GM12878 (cell line): ENCODE measurements around the gene CAMTA1. TPM values are rescaled to one million over a fixed set of nuclear protein-coding genes. Genes with fewer than 3 reads are reported as not detected.

ENCODE experiments used
- ATAC-seq: fragments of 200-7000 bp; cut with Tn5 transposase; 3 replicates; pipeline ENCODE4 v1.9.1; 2020; ENCODE audit warnings: mild to moderate bottlenecking, moderate library complexity
- BruUV-seq: library from RNA; stranded (reverse); fragments of 400-500 nt; replicated peaks from 2 replicates; lab custom pipeline; 2021; lab: Mats Ljungman, UMichigan
- CTCF ChIA-PET: fragments of 300-600 bp; sonication (Branson Sonifier 250); formaldehyde crosslinking; extraction: SDS; loops from one replicate; lab custom pipeline; 2021; ENCODE audit warnings: inconsistent platforms; lab: Yijun Ruan, JAX
- POLR2A ChIA-PET: fragments of 350-600 bp; formaldehyde crosslinking; extraction: SDS; loops from one replicate; lab custom pipeline; 2021; ENCODE audit warnings: inconsistent platforms; lab: Charles Lee
- RAD21 ChIA-PET: fragments of 300-600 bp; sonication (Branson Sonifier 250); formaldehyde crosslinking; loops from one replicate; lab custom pipeline; 2023; ENCODE audit warnings: antibody characterized with exemption; ENCODE audit not compliant: unreplicated experiment; lab: Charles Lee
- SMC1A ChIA-PET: fragments of 300-600 bp; sonication (Branson Sonifier 250); formaldehyde crosslinking; loops from one replicate; lab custom pipeline; 2023; ENCODE audit not compliant: unreplicated experiment, uncharacterized antibody; lab: Charles Lee
- DNase-seq: peaks from one replicate; pipeline ENCODE4 v3.0.0-alpha.2; 2011; ENCODE audit warnings: low read depth, low spot score
- FAIRE-seq: peaks from 3 replicates; lab custom pipeline; 2011; peaks lifted over from hg19 to GRCh38; lab: Jason Lieb, UNC
- H2AFZ ChIP-seq: 2 replicates; pipeline ENCODE4 v1.6.0; 2011; ENCODE audit warnings: low read depth, low read length, control low read depth; ENCODE audit not compliant: control insufficient read depth
- H3K27ac ChIP-seq: 2 replicates; pipeline ENCODE4 v1.5.1; 2011; ENCODE audit warnings: control low read depth; ENCODE audit not compliant: control insufficient read depth, insufficient read depth
- H3K27me3 ChIP-seq, 2 experiments: replicated peaks in 1 of 2; 2 replicates each; pipeline versions ENCODE4 v1.6.0 to v1.6.1; 2011; ENCODE audit warnings: low read length in 1 of 2; ENCODE audit not compliant: control insufficient read depth in 2 of 2, insufficient read depth in 2 of 2
- H3K36me3 ChIP-seq, 2 experiments: 2 replicates each; pipeline ENCODE4 v1.5.1; 2011; ENCODE audit warnings: low read length in 1 of 2; ENCODE audit not compliant: control insufficient read depth in 2 of 2, insufficient read depth in 2 of 2
- H3K4me1 ChIP-seq: 2 replicates; pipeline ENCODE4 v1.6.1; 2011; ENCODE audit warnings: mild to moderate bottlenecking, low read length, moderate library complexity, mixed read lengths; ENCODE audit not compliant: control insufficient read depth, insufficient read depth
- H3K4me2 ChIP-seq: 2 replicates; pipeline ENCODE4 v1.6.0; 2011; ENCODE audit warnings: control low read depth; ENCODE audit not compliant: control insufficient read depth, insufficient read depth
- H3K4me3 ChIP-seq: fragments of 200-600 bp; sonication (generic); 2 replicates; pipeline ENCODE4 v1.5.1; 2016
- H3K79me2 ChIP-seq: 2 replicates; pipeline ENCODE4 v1.6.0; 2011; ENCODE audit warnings: low read length; ENCODE audit not compliant: control insufficient read depth, insufficient read depth
- H3K9ac ChIP-seq: 2 replicates; pipeline ENCODE4 v1.8.0; 2011; ENCODE audit warnings: low read length, control low read depth, mixed read lengths; ENCODE audit not compliant: control insufficient read depth, insufficient read depth
- H3K9me3 ChIP-seq: replicated peaks from 3 replicates; pipeline ENCODE4 v1.5.1; 2011; ENCODE audit warnings: mild to moderate bottlenecking, low read length; ENCODE audit not compliant: control insufficient read depth, insufficient read depth
- H4K20me1 ChIP-seq: 2 replicates; pipeline ENCODE4 v1.6.0; 2011; ENCODE audit not compliant: control insufficient read depth, insufficient read depth
- ATF7 ChIP-seq: fragments of 450-650 bp; IDR thresholded peaks from 2 replicates; pipeline ENCODE4 v1.6.1; 2016; ENCODE audit warnings: low read depth, mild to moderate bottlenecking
- CBFB ChIP-seq: IDR thresholded peaks from 2 replicates; pipeline ENCODE4 v1.6.1; 2016; ENCODE audit warnings: antibody characterized with exemption, low read depth
- E2F8 ChIP-seq: fragments of 450-650 bp; IDR thresholded peaks from 2 replicates; pipeline ENCODE4 v1.6.1; 2018; ENCODE audit warnings: mild to moderate bottlenecking, low read depth, moderate library complexity; ENCODE audit not compliant: partially characterized antibody
- FOXK2 ChIP-seq: fragments of 450-650 bp; IDR thresholded peaks from 2 replicates; pipeline ENCODE4 v1.6.1; 2017; ENCODE audit warnings: mild to moderate bottlenecking, moderate library complexity
- PAX5 ChIP-seq: IDR thresholded peaks from 2 replicates; pipeline ENCODE4 v1.6.1; 2011; ENCODE audit warnings: low read depth, low read length, borderline replicate concordance
- PAX8 ChIP-seq: fragments of 450-650 bp; IDR thresholded peaks from 2 replicates; pipeline ENCODE4 v1.6.1; 2017; ENCODE audit warnings: mild to moderate bottlenecking, moderate library complexity
- PKNOX1 ChIP-seq: fragments of 450-650 bp; IDR thresholded peaks from 2 replicates; pipeline ENCODE4 v1.6.1; 2016; ENCODE audit warnings: mild to moderate bottlenecking
- POLR2AphosphoS5 ChIP-seq: IDR thresholded peaks from 2 replicates; pipeline ENCODE4 v1.6.1; 2011; ENCODE audit warnings: mild to moderate bottlenecking, low read length, inconsistent platforms
- RFX5 ChIP-seq: IDR thresholded peaks from 2 replicates; pipeline ENCODE4 v1.6.1; 2011; ENCODE audit warnings: low read depth, low read length, improper control_type of control experiment
- SKIL ChIP-seq: fragments of 450-650 bp; IDR thresholded peaks from 2 replicates; pipeline ENCODE4 v1.6.1; 2017; ENCODE audit warnings: mild to moderate bottlenecking, low read depth, inconsistent platforms; ENCODE audit not compliant: poor library complexity, severe bottlenecking
- SMARCA5 ChIP-seq: fragments of 450-650 bp; IDR thresholded peaks from 2 replicates; pipeline ENCODE4 v1.6.1; 2017; ENCODE audit warnings: mild to moderate bottlenecking
- USF1 ChIP-seq: IDR thresholded peaks from 2 replicates; pipeline ENCODE4 v1.6.1; 2011; ENCODE audit warnings: borderline replicate concordance, low read depth, mild to moderate bottlenecking, moderate library complexity, mixed read lengths, low read length; ENCODE audit not compliant: insufficient read depth; ENCODE audit errors: extremely low read length
- WRNIP1 ChIP-seq: IDR thresholded peaks from 2 replicates; pipeline ENCODE4 v1.6.1; 2011; ENCODE audit warnings: low read depth, low read length, improper control_type of control experiment, borderline replicate concordance
- ZBTB33 ChIP-seq: fragments of 450-650 bp; IDR thresholded peaks from 2 replicates; pipeline ENCODE4 v1.6.1; 2017; ENCODE audit warnings: mild to moderate bottlenecking
- WGBS: methylation state at CpG from one replicate; pipeline ENCODE4 v1.1.6; 2016; ENCODE audit warnings: low lambda C conversion rate; ENCODE audit not compliant: insufficient replicate concordance, insufficient coverage; ENCODE audit errors: missing lambda C conversion rate; 5-methylcytosine and 5-hydroxymethylcytosine counted together
- in situ Hi-C: fragments of 300-500 bp; cut with MboI; formaldehyde crosslinking; loops from 9 replicates; pipeline ENCODE4 v1.14.3; 2018; ENCODE audit warnings: mixed read lengths
- intact Hi-C: fragments of 100-400 bp; cut with micrococcal nuclease; formaldehyde crosslinking; loops from one replicate; pipeline ENCODE4 v1.14.2; 2022; ENCODE audit not compliant: unreplicated experiment
- polyA plus RNA-seq, 11 experiments: library from polyadenylated mRNA; depleted of rRNA in 4 of 11; unstranded in 6 of 11; stranded (reverse) in 5 of 11; fragments of >200 nt; fragmentation: Nextera tagmentation in 4 of 11; fragmentation: Illumina TruSeq in 1 of 11; extraction: Ambion mirVana in 4 of 11; extraction: Trizol in 1 of 11; gene quantifications; 1 replicate in 1 of 11; 2 replicates in 10 of 11; pipeline versions ENCODE4 v1.2.1 to v1.2.3, GENCODE V29; 2011 to 2016; ENCODE audit warnings: inconsistent platforms in 2 of 11, missing spikeins in 2 of 11, low read depth in 1 of 11
- total RNA-seq, 4 experiments: library from RNA; depleted of rRNA in 3 of 4; stranded (reverse); fragments of >200 nt in 3 of 4; fragmentation: Illumina TruSeq in 1 of 4; extraction: Trizol in 1 of 4; gene quantifications; 2 replicates each; pipeline versions ENCODE4 v1.2.1 to v1.2.3, GENCODE V29; 2013 to 2021

Gene CAMTA1
- total and polyA plus RNA-seq, 10 of the 15 experiments (the other 5 are each of a cell fraction or from before 2014, with no cell fraction given) = 37.7 to 148 (median 76.4) TPM

- Histone ChIP-seq H3K9me3 (no peaks in the 10 kb centered on the region), H2AFZ (peak overlapping the region; percentile 24), H3K9ac (peak overlapping the region; percentile 33), H4K20me1 (no peaks in the 10 kb centered on the region), H3K4me2 (peak overlapping the region; percentile 87), H3K27ac (peak overlapping the region; percentile 65), H3K79me2 (peaks cover 5% of the 10 kb centered on the region; the same call in 1 of the 2 replicates), H3K36me3 (peaks cover 0 to 3% of the 10 kb centered on the region in 2 experiments; a peak in 3 of 4 replicates), H3K4me3 (no peak overlapping the region), H3K4me1 (peaks cover 22% of the 10 kb centered on the region), H3K27me3 (no peaks in the 10 kb centered on the region)
- BruUV-seq = no TSS peak
- WGBS = 14% methylated on average over 12 of the region's 12 CpGs
- RAD21 ChIA-PET = no interaction called here
- intact Hi-C loops = no loop called here
- ATAC-seq (peak; percentile 86), DNase-seq (peak; percentile 44), FAIRE-seq (peak; percentile 86)
- POLR2A ChIA-PET = no interaction called here
- in situ Hi-C loops = no loop called here
- SMC1A ChIA-PET = interaction anchor here (1.0 kb wide), 1 partner anchor 9 kb away, joined by 7 read pairs; no protein-coding TSS in a partner anchor
- CTCF ChIA-PET = no interaction called here
- TF ChIP-seq PAX5 = no peak
- no peak for TF ChIP-seq ATF7
- no peak for TF ChIP-seq PAX8
- no peak for TF ChIP-seq WRNIP1
- no peak for TF ChIP-seq ZBTB33
- no peak for TF ChIP-seq SMARCA5
- TF ChIP-seq RFX5 = no peak
- 0 out of 2 replicates have a peak, but pooled peaks have one; percentile 20 for TF ChIP-seq CBFB
- no peak for TF ChIP-seq SKIL
- no peak for TF ChIP-seq POLR2AphosphoS5
- no peak for TF ChIP-seq USF1
- no peak for TF ChIP-seq PKNOX1
- TF ChIP-seq FOXK2 = no peak
- TF ChIP-seq E2F8 = no peak
Observed at GRCh38 chr1:6861075-6861724, 75.9 kb downstream of the CAMTA1 start.
